ENCODE data around the gene PAX2. TPM values are rescaled to one million over a fixed set of nuclear protein-coding genes. Genes with fewer than 3 reads are reported as not detected.

PAX2 gene
- total and polyA plus RNA-seq, 2 of the 8 experiments (the other 6 are each of a cell fraction or from before 2014, with no cell fraction given) = 0.02 TPM; not detected in 1

- WGBS, 2 experiments (ENCODE audit: extremely low coverage in 1 of 2, insufficient coverage in 1 of 2, insufficient read length in 1 of 2, insufficient replicate concordance in 2 of 2, low coverage in 1 of 2, low lambda C conversion rate in 2 of 2, missing lambda C conversion rate in 1 of 2) = 85% methylated on average over 1 of the region's 1 CpG; no CpG with 5 or more reads in 1 of the 2 experiments
- no peak for TF ChIP-seq USF2 (IDR thresholded peaks at IDR 0.05; ENCODE audit: low read length)
- no peak for TF ChIP-seq TAF7 (optimal IDR thresholded peaks at IDR 0.05; ENCODE audit: borderline replicate concordance, low read depth, low read length)
- TF ChIP-seq POLR2A (IDR thresholded peaks at IDR 0.05; ENCODE audit: control extremely low read depth in 1 of 2, low read depth in 2 of 2, low read length in 2 of 2) = no peak
- TF ChIP-seq EZH2 (IDR thresholded peaks at IDR 0.05; ENCODE audit: low read depth, low read length, severe bottlenecking) = no peak
- TF ChIP-seq CHD1 (IDR thresholded peaks at IDR 0.05; ENCODE audit: low read depth, low read length) = no peak
- TF ChIP-seq CTCF (IDR thresholded peaks at IDR 0.05; ENCODE audit: control extremely low read depth in 1 of 3, insufficient read depth in 1 of 3, low read depth in 1 of 3, low read length in 3 of 3) = no peak
- no peak for TF ChIP-seq YY1 (IDR thresholded peaks at IDR 0.05; ENCODE audit: low read depth, low read length)
- TF ChIP-seq RAD21 (IDR thresholded peaks at IDR 0.05 in 1 of 2, conservative IDR thresholded peaks at IDR 0.05 in 1 of 2; ENCODE audit: low read depth in 2 of 2, low read length in 2 of 2) = no peak
- no peak for TF ChIP-seq MAFK (IDR thresholded peaks at IDR 0.05; ENCODE audit: low read depth, low read length)
Observed at GRCh38 chr10:100718197-100718742, 27.1 kb upstream of the PAX2 start.

More at GRCh38 chr10:100718197-100718742, 27.1 kb upstream of the PAX2 start:
- ChIA-PET CTCF (ENCODE audit: partially characterized antibody) (interaction anchor here (3.4 kb wide), 1 partner anchor 25 kb away, joined by 12 read pairs; no protein-coding TSS in a partner anchor), POLR2A (ENCODE audit: partially characterized antibody) (interaction anchor here (1.4 kb wide), 1 partner anchor 8 kb away, joined by 4 read pairs; no protein-coding TSS in a partner anchor)
- no peak overlapping the region for H3K23ac ChIP-seq (ENCODE audit: insufficient read length)
- H3K36me3 ChIP-seq (ENCODE audit: control insufficient read depth in 2 of 4, insufficient read depth in 4 of 4, low read length in 3 of 4) = no peaks in the 10 kb centered on the region
- DNase-seq (ENCODE audit: low read depth in 1 of 2, low spot score in 2 of 2) = no peak
- H2AFZ ChIP-seq (ENCODE audit: low read length) = no peak overlapping the region
- no peaks in the 10 kb centered on the region for H3K79me2 ChIP-seq (ENCODE audit: control insufficient read depth in 1 of 2, insufficient read depth in 2 of 2, low read length in 2 of 2)
- peaks cover 0 to 3% of the 10 kb centered on the region in 2 experiments for H4K20me1 ChIP-seq (replicated peaks in 1 of 2; ENCODE audit: control insufficient read depth in 1 of 2, insufficient read depth in 2 of 2, low read length in 2 of 2)
- no peak overlapping the region for H2BK5ac ChIP-seq (ENCODE audit: low read depth, low read length)
- no peak overlapping the region for H2BK20ac ChIP-seq (ENCODE audit: low read length)
- no peak overlapping the region for H3K9ac ChIP-seq (replicated peaks in 1 of 4; ENCODE audit: extremely low read depth in 1 of 4, low read depth in 3 of 4, low read length in 3 of 4)
- H3K27ac ChIP-seq (ENCODE audit: low read depth, low read length) = no peak overlapping the region
- H3K14ac ChIP-seq (ENCODE audit: insufficient read length) = no peak overlapping the region
- no peak overlapping the region for H3K4me3 ChIP-seq (ENCODE audit: extremely low read depth in 1 of 4, insufficient read depth in 2 of 4, low read depth in 3 of 4, low read length in 4 of 4)
- H3K4ac ChIP-seq (replicated peaks; ENCODE audit: insufficient read length, low read depth, low read length) = no peak overlapping the region
- H3K27me3 ChIP-seq (replicated peaks in 1 of 4; ENCODE audit: control insufficient read depth in 3 of 4, extremely low read depth in 1 of 4, insufficient read depth in 3 of 4, low read length in 3 of 4) = peaks cover 66 to 90% (median 85%) of the 10 kb centered on the region in 4 experiments
- H2BK120ac ChIP-seq (replicated peaks; ENCODE audit: low read depth, low read length) = no peak overlapping the region
- no peak overlapping the region for H2BK12ac ChIP-seq (ENCODE audit: low read depth, low read length)
- peaks cover 0 to 4% (median under 1%) of the 10 kb centered on the region in 4 experiments; a peak in 1 of 7 replicates for H3K4me1 ChIP-seq (replicated peaks in 1 of 4; ENCODE audit: control insufficient read depth in 3 of 4, insufficient read depth in 4 of 4, low read length in 3 of 4)
- H3K18ac ChIP-seq (ENCODE audit: extremely low read depth, low read length) = no peak overlapping the region
- no peak overlapping the region for H4K8ac ChIP-seq (ENCODE audit: extremely low read depth, insufficient read depth, low read length)
- peaks cover 7% of the 10 kb centered on the region; the same call in 1 of the 2 replicates for H3K23me2 ChIP-seq (ENCODE audit: low read depth, low read length)
- no peak overlapping the region for H4K5ac ChIP-seq (ENCODE audit: insufficient read length, low read depth, low read length)
- H3K79me1 ChIP-seq (ENCODE audit: low read depth, low read length) = no peaks in the 10 kb centered on the region; the same call in 1 of the 2 replicates
- H3K4me2 ChIP-seq (ENCODE audit: insufficient read depth in 1 of 2, low read depth in 2 of 2, low read length in 2 of 2) = no peak overlapping the region
- no peak overlapping the region for H3K56ac ChIP-seq (replicated peaks; ENCODE audit: insufficient read length, low read depth, low read length)
- H3K9me3 ChIP-seq (ENCODE audit: insufficient read depth in 2 of 2, low read depth in 1 of 2, low read length in 1 of 2) = no peaks in the 10 kb centered on the region
- no peak overlapping the region for H4K91ac ChIP-seq (replicated peaks; ENCODE audit: insufficient read length, low read length)
- H2BK15ac ChIP-seq (ENCODE audit: low read length) = no peak overlapping the region
- no peak for FAIRE-seq
- no peak overlapping the region for H2AK5ac ChIP-seq (ENCODE audit: low read depth, low read length)

Data from H1 (cell line).